ENCODE results near the gene OSER1. TPM values are rescaled to one million over a fixed set of nuclear protein-coding genes. Genes with fewer than 3 reads are reported as not detected.

OSER1 gene
- total and polyA plus RNA-seq, 9 of the 15 experiments (the other 6 are each of a cell fraction or from before 2014, with no cell fraction given) = 15.5 to 57.3 (median 19.9) TPM

DNA sequence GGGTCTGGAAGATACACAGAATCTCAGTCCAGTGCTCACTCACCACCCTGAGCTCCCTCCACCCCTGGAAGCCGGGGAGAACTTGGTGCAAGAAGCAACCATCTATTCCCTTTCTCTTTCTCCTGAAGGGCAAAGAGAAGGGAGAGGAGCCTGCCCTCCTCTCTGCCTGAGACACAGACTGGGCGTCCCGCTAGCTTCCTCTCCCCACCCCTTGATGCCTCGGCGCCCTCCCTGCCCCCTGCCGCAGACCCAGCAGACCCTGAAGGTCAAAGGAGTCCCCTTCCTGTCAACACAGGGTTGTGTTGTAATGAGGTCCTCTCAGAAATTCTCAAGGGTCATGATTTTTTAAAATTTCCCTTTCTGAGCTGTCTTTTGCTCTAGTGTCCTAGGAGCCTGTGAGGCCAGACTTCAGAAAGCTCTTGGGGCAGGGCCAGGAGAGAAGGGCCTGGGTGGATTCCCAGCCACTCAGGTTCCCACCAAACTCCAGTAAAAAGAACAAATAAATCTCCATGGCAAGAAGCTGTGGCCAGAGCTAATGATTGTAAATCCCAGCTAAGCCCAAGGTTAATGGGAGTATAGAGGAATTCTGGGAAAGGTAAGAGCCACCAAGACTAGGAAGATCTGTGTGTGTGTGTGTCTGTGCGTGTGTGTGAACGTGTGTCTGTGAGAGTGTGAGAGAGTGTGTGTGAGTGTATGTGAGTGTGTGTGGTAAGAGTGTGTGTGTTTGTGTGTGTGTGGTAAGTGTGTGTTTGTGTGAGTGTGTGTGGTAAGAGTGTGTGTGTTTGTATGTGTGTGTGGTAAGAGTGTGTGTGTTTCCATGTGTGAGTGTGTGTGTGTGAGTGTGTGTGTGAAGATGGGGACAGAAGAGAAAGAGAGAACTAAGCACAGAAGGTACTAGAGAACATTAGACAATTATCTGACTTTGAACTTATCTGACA is 22.5 kb downstream of the OSER1 start (continued):
- TF ChIP-seq, protein P1, sequence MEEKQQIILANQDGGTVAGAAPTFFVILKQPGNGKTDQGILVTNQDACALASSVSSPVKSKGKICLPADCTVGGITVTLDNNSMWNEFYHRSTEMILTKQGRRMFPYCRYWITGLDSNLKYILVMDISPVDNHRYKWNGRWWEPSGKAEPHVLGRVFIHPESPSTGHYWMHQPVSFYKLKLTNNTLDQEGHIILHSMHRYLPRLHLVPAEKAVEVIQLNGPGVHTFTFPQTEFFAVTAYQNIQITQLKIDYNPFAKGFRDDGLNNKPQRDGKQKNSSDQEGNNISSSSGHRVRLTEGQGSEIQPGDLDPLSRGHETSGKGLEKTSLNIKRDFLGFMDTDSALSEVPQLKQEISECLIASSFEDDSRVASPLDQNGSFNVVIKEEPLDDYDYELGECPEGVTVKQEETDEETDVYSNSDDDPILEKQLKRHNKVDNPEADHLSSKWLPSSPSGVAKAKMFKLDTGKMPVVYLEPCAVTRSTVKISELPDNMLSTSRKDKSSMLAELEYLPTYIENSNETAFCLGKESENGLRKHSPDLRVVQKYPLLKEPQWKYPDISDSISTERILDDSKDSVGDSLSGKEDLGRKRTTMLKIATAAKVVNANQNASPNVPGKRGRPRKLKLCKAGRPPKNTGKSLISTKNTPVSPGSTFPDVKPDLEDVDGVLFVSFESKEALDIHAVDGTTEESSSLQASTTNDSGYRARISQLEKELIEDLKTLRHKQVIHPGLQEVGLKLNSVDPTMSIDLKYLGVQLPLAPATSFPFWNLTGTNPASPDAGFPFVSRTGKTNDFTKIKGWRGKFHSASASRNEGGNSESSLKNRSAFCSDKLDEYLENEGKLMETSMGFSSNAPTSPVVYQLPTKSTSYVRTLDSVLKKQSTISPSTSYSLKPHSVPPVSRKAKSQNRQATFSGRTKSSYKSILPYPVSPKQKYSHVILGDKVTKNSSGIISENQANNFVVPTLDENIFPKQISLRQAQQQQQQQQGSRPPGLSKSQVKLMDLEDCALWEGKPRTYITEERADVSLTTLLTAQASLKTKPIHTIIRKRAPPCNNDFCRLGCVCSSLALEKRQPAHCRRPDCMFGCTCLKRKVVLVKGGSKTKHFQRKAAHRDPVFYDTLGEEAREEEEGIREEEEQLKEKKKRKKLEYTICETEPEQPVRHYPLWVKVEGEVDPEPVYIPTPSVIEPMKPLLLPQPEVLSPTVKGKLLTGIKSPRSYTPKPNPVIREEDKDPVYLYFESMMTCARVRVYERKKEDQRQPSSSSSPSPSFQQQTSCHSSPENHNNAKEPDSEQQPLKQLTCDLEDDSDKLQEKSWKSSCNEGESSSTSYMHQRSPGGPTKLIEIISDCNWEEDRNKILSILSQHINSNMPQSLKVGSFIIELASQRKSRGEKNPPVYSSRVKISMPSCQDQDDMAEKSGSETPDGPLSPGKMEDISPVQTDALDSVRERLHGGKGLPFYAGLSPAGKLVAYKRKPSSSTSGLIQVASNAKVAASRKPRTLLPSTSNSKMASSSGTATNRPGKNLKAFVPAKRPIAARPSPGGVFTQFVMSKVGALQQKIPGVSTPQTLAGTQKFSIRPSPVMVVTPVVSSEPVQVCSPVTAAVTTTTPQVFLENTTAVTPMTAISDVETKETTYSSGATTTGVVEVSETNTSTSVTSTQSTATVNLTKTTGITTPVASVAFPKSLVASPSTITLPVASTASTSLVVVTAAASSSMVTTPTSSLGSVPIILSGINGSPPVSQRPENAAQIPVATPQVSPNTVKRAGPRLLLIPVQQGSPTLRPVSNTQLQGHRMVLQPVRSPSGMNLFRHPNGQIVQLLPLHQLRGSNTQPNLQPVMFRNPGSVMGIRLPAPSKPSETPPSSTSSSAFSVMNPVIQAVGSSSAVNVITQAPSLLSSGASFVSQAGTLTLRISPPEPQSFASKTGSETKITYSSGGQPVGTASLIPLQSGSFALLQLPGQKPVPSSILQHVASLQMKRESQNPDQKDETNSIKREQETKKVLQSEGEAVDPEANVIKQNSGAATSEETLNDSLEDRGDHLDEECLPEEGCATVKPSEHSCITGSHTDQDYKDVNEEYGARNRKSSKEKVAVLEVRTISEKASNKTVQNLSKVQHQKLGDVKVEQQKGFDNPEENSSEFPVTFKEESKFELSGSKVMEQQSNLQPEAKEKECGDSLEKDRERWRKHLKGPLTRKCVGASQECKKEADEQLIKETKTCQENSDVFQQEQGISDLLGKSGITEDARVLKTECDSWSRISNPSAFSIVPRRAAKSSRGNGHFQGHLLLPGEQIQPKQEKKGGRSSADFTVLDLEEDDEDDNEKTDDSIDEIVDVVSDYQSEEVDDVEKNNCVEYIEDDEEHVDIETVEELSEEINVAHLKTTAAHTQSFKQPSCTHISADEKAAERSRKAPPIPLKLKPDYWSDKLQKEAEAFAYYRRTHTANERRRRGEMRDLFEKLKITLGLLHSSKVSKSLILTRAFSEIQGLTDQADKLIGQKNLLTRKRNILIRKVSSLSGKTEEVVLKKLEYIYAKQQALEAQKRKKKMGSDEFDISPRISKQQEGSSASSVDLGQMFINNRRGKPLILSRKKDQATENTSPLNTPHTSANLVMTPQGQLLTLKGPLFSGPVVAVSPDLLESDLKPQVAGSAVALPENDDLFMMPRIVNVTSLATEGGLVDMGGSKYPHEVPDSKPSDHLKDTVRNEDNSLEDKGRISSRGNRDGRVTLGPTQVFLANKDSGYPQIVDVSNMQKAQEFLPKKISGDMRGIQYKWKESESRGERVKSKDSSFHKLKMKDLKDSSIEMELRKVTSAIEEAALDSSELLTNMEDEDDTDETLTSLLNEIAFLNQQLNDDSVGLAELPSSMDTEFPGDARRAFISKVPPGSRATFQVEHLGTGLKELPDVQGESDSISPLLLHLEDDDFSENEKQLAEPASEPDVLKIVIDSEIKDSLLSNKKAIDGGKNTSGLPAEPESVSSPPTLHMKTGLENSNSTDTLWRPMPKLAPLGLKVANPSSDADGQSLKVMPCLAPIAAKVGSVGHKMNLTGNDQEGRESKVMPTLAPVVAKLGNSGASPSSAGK (IDR thresholded peaks at IDR 0.05) = no peak
- TF ChIP-seq SNRNP70 (optimal IDR thresholded peaks at IDR 0.05; ENCODE audit: low read depth, low read length) (no peak), NEUROD1 (IDR thresholded peaks at IDR 0.05; ENCODE audit: borderline replicate concordance, low read depth, low read length, partially characterized antibody) (no peak), ZC3H8 (IDR thresholded peaks at IDR 0.05) (no peak), MYC (IDR thresholded peaks at IDR 0.05; ENCODE audit: low read depth, low read length) (no peak), MYC (CRISPR knock-in tag; IDR thresholded peaks at IDR 0.05; ENCODE audit: borderline replicate concordance, low read depth) (no peak), DPF2 (IDR thresholded peaks at IDR 0.05) (0 out of 2 replicates have a peak, but pooled peaks have one; percentile 19)
